ENCODE measurements around the gene ZNF536.

ZNF536 gene

DNA sequence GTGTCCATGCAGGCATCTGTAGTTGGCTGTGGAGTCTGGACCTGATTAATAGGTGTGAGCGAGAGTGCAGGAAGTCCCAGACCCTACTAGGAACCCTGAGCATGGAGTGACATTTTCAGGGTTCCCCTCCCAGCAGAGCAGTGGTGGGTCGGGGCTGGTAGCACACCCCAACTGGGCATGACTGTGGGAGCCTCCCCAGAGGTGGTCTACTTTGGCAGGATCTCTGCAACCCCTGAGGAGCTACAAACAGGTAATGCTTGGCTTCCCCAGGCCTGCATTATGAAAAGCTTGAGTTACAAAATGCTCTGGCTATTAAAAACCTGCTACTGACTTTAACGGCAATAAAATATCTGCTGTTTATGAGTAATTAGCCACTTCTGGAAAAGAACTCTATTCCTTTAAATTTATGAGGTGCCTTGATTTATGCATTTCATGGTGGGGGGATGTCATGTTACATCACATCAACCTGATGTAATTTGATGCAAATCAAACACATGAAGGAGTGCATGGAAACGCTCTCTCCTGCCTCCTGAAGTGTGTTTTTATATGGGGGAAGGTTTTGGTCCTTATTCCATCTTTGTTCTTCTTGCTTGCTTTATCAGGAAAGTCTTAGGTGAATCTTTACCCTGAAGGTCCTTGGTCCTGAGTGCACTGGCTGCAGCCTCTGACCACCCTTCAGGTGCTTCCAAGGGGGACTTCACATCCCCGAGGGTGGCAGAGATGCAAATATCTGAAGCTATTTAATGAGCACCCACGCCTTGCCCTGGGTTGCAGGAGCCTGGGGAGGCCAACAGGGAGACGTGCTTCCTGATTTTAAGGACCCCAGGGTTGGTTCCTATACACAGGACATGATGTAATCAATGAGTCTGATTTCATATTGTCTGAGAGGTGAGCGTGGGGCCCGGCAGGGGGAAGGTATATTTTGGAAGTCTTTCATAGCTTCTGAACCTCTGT, 54.0 kb downstream of the ZNF536 start:
- DNase-seq (ENCODE audit: low read depth), result no peak
- H3K4me3 ChIP-seq (ENCODE audit: low read depth, low read length), result no peak overlapping the region
- TF ChIP-seq, protein P1, sequence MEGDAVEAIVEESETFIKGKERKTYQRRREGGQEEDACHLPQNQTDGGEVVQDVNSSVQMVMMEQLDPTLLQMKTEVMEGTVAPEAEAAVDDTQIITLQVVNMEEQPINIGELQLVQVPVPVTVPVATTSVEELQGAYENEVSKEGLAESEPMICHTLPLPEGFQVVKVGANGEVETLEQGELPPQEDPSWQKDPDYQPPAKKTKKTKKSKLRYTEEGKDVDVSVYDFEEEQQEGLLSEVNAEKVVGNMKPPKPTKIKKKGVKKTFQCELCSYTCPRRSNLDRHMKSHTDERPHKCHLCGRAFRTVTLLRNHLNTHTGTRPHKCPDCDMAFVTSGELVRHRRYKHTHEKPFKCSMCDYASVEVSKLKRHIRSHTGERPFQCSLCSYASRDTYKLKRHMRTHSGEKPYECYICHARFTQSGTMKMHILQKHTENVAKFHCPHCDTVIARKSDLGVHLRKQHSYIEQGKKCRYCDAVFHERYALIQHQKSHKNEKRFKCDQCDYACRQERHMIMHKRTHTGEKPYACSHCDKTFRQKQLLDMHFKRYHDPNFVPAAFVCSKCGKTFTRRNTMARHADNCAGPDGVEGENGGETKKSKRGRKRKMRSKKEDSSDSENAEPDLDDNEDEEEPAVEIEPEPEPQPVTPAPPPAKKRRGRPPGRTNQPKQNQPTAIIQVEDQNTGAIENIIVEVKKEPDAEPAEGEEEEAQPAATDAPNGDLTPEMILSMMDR (conservative IDR thresholded peaks at IDR 0.05; ENCODE audit: low read depth, low read length), result no peak

DNA sequence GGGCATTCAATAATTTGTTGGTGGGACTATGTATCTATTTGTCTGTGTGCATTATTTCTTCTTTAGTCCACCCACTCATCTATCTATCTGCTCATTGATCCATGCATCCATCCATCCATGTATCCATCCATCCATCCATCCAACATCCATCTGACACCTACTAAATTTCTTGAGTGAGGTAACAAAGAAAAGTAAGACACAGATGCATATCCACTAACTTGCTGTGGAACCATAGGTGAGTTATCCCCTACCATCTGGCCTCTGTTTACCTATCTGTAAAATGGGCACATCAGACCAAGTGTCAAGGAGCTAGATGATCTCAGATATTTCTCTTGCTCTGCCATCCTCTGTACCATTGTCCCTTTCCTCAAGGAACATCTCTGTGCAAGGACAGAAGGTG, 54.7 kb downstream of the ZNF536 start:
- no peak overlapping the region for H3K4me3 ChIP-seq (ENCODE audit: low read depth, low read length)
- TF ChIP-seq, protein P1 (conservative IDR thresholded peaks at IDR 0.05; ENCODE audit: low read depth, low read length), result no peak
- no peak for DNase-seq (ENCODE audit: low read depth)

DNA sequence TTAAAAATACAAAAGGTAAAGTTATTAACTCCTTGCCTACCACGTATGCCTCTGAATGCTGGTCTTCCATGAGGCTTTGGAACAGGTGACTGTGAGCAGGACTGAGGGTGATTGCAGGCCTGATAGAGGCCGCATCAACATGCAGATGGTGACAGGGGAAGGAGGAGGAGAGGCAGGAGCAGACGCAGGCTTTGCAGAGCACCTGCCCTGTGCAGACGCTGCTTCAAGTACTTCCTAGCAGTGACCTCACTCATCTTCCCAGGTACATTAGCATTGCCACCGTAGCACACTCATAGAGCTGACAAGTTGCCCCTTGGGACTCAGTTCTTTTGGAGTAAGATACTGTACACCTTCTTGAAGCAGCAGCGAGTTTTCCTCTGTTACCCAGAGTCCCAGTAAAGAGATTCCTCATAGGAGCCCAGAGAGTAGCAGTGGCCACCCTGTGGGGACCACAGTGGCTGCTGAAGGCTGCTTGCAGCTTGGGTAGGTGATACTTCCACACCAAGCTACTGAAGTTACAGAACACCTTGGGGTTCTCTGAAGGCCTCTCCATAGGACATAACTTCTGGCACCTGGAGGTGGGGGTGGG, 56.0 kb downstream of the ZNF536 start:
- H3K4me3 ChIP-seq (ENCODE audit: low read depth, low read length), result no peak overlapping the region
- TF ChIP-seq, protein P1 (conservative IDR thresholded peaks at IDR 0.05; ENCODE audit: low read depth, low read length), result no peak
- DNase-seq (ENCODE audit: low read depth), result no peak

DNA sequence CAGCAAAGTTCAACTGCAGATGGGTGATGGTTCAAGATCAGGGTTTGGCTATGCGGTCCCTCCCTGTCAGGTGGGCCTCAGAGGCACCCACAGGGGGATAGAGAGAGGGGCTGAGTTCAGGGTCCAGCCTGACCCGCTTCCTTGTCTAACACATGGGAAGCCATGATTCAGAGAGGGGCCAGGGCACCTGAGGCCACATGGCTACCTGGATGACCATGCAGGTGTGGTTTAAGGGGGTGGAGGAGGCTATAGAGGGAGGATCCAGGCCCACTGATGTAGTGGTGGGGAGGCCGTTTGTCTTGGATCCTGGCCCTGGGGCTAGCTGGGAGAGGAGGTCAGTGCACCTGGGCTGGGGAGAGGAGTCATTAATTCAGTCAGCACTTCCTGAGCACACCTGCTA, 56.7 kb downstream of the ZNF536 start:
- no peak overlapping the region for H3K4me3 ChIP-seq (ENCODE audit: low read depth, low read length)
- TF ChIP-seq, protein P1 (conservative IDR thresholded peaks at IDR 0.05; ENCODE audit: low read depth, low read length), result no peak

DNA sequence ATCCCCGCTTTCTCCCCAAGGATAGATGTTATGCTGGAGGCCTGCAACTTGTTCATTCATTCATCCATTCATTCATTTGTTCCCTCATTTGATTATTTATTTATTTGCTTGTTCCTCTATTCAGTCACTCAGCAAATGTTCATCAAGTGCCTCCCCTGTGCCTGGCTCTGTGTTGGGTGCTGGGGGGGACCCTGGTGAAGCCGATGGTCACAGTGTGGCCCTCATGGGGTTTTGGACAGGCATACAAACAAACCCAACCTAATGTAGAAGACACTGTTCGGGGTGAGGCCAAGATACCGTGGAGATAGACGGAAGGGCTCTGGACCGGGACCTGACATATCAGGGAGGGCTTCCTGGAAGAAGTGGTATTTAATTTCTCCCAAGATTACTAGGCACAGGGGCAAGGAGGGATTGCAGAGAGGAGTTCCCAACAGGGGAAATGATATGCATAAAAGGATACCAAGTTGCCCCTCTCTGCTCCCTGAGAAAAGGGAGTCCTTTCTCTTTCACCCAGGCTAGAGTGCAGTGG, 58.1 kb downstream of the ZNF536 start:
- DNase-seq (ENCODE audit: low read depth), result no peak
- no peak overlapping the region for H3K4me3 ChIP-seq (ENCODE audit: low read depth, low read length)
- TF ChIP-seq, protein P1 (conservative IDR thresholded peaks at IDR 0.05; ENCODE audit: low read depth, low read length), result no peak

More for the DNA sequence above, 56.7 kb downstream of the ZNF536 start:
- DNase-seq (ENCODE audit: low read depth), result no peak

DNA sequence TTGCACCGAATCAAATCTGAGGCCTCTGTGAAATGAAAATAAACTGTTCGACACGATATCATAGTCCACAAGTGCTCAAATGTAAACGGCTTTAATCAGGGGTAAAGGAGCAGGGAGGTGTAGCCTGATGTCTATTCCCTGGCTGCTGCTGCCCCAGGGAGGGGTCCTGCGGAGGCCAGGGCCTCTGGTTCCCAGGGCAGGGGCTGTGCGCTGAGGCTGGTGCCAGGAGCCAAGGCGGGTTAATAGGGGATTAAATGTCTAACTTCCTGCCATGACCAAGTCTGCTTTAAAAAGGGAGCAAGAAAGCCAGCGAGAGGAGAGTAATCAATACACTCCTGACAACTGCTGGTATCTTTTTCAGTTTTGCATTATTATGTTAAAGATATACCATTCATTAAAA, 59.4 kb downstream of the ZNF536 start:
- H3K4me3 ChIP-seq (ENCODE audit: low read depth, low read length), result no peak overlapping the region
- TF ChIP-seq, protein P1 (conservative IDR thresholded peaks at IDR 0.05; ENCODE audit: low read depth, low read length), result no peak

More for the DNA sequence above, 59.4 kb downstream of the ZNF536 start:
- no peak for DNase-seq (ENCODE audit: low read depth)
